Skeletal muscle cell (primary cell): ENCODE measurements around the gene CSGALNACT2.

Experiments used
- DNase-seq: peaks from one replicate; pipeline ENCODE4 v3.0.0-alpha.2; 2010; ENCODE audit warnings: low read depth
- H3K4me3 ChIP-seq: 2 replicates; pipeline ENCODE4 v1.5.1; 2011; ENCODE audit warnings: low read depth, mild to moderate bottlenecking, control low read depth, low read length, moderate library complexity

Gene CSGALNACT2

GRCh38 chr10:43196981-43197833, 59.0 kb downstream of the CSGALNACT2 start:
- no peak for DNase-seq
- H3K4me3 ChIP-seq: no peak overlapping the region

- no peak overlapping the region for H3K4me3 ChIP-seq
- no peak for DNase-seq
Observed at GRCh38 chr10:43197834-43198681, 59.8 kb downstream of the CSGALNACT2 start.

DNA sequence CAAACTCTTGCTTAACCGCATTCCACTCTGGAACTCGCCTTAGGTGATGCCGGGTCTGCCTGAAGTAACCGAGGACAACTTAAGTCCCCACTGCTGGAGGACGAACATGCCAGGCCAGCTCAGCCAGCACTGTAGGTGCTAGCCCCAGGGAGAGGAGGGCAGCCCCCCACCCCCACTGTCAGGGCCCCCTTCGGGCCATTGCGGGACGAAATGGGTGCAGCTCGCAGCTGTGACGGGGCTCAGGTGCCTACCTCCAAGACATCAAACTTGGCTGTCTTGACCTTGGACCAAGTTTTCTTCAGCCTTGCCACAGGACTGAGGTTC, 60.4 kb downstream of the CSGALNACT2 start:
- no peak overlapping the region for H3K4me3 ChIP-seq
- DNase-seq: no peak

GRCh38 chr10:43199088-43199683, 60.9 kb downstream of the CSGALNACT2 start:
- H3K4me3 ChIP-seq: no peak overlapping the region
- DNase-seq: no peak

GRCh38 chr10:43199684-43200537, 61.7 kb downstream of the CSGALNACT2 start:
- DNase-seq: no peak
- no peak overlapping the region for H3K4me3 ChIP-seq

DNA sequence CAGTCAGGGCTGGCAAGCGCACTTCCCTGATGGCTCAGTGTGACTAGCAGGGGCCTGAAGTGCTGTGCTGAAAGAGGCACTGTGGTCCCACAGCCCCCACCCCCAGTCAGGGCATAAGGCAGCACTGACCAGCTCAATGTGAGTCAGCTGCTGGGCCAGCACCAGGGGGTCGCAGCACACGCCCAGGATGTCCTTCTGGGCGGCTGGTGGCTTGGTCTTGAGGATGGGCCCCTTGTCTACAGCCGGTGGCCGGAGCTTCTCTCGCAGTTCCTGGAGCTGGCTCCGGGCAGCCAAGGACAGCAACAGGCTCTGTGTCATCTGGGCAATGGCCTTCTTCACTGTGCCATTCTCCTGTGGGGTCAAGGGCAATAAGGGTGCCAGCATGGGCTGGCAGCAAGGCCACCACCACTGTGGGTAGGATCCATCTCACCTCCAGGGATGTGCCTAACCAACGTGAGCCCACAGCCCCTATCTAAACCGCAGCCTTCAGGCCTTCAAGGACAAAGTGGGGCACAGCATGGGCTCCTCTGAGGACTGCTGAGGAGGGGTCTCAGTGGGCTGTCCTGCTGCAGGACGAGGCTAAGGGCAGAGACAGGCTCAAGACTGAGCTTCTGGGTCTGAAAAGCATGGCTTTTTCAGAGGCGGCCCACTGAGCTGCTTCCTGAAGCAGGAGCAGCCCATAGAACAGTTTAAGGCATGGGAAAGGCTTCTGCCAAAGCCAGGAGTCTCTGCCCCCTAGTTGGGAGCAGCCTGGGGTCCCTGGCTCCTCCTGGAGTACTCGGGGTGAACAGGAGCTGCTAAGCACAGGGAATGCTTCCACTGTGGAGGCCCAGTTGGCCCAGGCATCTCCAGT, 62.5 kb downstream of the CSGALNACT2 start:
- no peak for DNase-seq
- no peak overlapping the region for H3K4me3 ChIP-seq

DNA sequence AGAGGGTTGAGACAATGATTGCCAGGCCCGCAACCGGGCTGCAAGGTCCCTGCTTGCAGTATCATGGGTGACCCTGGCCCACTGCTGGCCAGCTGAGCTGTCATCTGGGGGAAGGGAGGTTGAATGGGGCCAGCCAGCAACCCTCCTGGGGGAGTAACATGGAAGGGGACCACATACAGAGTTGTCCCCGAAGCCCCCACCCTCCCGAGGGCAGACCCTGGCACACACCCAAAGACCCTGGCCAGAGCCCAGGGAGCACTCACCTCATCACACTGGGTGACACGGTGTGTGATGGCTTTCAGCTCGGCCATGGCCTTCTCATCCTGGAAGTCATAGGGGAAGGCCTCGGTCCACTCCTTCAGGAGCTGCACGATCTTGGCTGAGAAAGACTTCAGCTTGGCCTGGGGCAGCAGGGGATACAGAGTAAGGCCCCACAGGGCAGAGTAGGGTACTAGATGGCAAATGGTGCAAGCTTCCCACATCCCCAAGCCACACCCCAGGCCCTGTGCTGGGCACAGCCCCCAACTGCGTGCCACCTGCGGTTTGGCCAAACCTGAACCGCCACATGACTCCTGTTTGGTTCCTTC, 63.4 kb downstream of the CSGALNACT2 start:
- H3K4me3 ChIP-seq: peak overlapping the region; percentile 55
- no peak for DNase-seq

- H3K4me3 ChIP-seq: peak overlapping the region; percentile 55
- DNase-seq: no peak
Observed at GRCh38 chr10:43202224-43202656, 64.0 kb downstream of the CSGALNACT2 start.

- no peak for DNase-seq
- peak overlapping the region; percentile 55 for H3K4me3 ChIP-seq
Observed at GRCh38 chr10:43202657-43203447, 64.6 kb downstream of the CSGALNACT2 start.

GRCh38 chr10:43203448-43204041, 65.3 kb downstream of the CSGALNACT2 start:
- DNase-seq: no peak
- peak overlapping the region; percentile 55 for H3K4me3 ChIP-seq

GRCh38 chr10:43204042-43204942, 66.0 kb downstream of the CSGALNACT2 start:
- DNase-seq: no peak

GRCh38 chr10:43204943-43205671, 66.9 kb downstream of the CSGALNACT2 start:
- DNase-seq: peak; percentile 17
- H3K4me3 ChIP-seq: no peak overlapping the region

More at GRCh38 chr10:43204042-43204942, 66.0 kb downstream of the CSGALNACT2 start:
- no peak overlapping the region for H3K4me3 ChIP-seq

DNA sequence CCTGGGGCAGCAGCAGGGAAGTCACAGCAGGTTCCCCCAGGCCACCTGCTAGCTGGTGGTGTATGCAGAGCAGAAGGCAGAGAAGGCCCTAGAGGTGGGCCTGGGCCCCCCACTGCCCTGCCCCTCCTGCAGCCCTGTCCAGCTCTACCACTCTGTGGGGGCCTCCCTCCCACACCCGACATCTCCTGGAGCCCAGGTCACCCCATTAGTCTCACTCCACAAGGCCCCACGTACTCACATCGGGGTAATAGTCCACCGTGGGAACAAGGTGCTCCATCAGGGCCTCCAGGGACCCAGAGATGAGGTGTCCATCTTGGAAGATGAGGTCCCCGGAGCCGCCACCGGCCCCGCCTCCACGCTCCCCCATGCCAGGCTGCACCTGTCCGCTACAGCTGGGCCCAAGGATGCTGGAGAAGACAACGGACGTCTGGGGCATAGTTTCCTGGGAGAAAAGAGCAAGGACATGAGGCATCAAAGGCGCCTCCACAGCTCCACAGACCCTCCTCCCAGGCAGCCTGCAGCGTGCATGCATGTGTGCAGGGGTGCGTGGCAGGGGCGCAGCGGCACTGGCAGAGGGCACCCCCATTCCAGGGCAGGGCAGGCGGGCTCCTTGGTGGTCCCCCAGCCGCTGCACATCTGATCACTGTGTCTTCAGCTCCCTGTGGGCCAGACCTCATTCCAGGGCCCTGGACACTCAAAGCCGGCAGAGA, 67.6 kb downstream of the CSGALNACT2 start:
- no peak for DNase-seq
- no peak overlapping the region for H3K4me3 ChIP-seq

GRCh38 chr10:43206391-43207235, 68.4 kb downstream of the CSGALNACT2 start:
- no peak for DNase-seq
- H3K4me3 ChIP-seq: no peak overlapping the region
